ENCODE data around the gene TADA2B. TPM values are rescaled to one million over a fixed set of nuclear protein-coding genes. Genes with fewer than 3 reads are reported as not detected.

Gene TADA2B
- total and polyA plus RNA-seq, 9 of the 15 experiments (the other 6 are each of a cell fraction or from before 2014, with no cell fraction given), result 0.55 to 12.2 (median 7.5) TPM

GRCh38 chr4:7054106-7054880 lies 11.1 kb downstream of the TADA2B start:
- FAIRE-seq, result no peak
- Histone ChIP-seq H3K4me1 (replicated peaks in 1 of 2; ENCODE audit: control insufficient read depth in 2 of 2, insufficient read depth in 2 of 2, low read length in 2 of 2) (peaks cover 4 to 47% of the 10 kb centered on the region in 2 experiments; a peak in 4 of 5 replicates), H2AFZ (ENCODE audit: low read depth, low read length) (no peak overlapping the region), H3K4me3 (no peak overlapping the region), H3K36me3 (ENCODE audit: control insufficient read depth, insufficient read depth, low read length) (peaks cover 57% of the 10 kb centered on the region; the same call in 2 of the 3 replicates), H3K27me3 (ENCODE audit: control insufficient read depth in 2 of 2, insufficient read depth in 2 of 2, low read length in 2 of 2) (no peaks in the 10 kb centered on the region), H3K4me2 (ENCODE audit: insufficient read depth, low read length) (no peak overlapping the region), H3K9me1 (ENCODE audit: control insufficient read depth, insufficient read depth, low read length) (peaks cover 6% of the 10 kb centered on the region), H4K20me1 (replicated peaks; ENCODE audit: control insufficient read depth, insufficient read depth, low read length) (peaks cover 11% of the 10 kb centered on the region), H3K9me3 (replicated peaks; ENCODE audit: control insufficient read depth, insufficient read depth, low read depth, low read length) (no peaks in the 10 kb centered on the region), H3K79me2 (ENCODE audit: control insufficient read depth, insufficient read depth, low read length) (peaks cover 17% of the 10 kb centered on the region; the same call in 2 of the 3 replicates), H3K27ac (ENCODE audit: extremely low read depth, low read depth, low read length) (no peak overlapping the region), H3K9ac (ENCODE audit: insufficient read depth in 1 of 2, low read depth in 2 of 2, low read length in 2 of 2) (peak overlapping the region in 1 of 2 experiments; percentile 45; a peak in 2 of 4 replicates)
- TF ChIP-seq JUND (IDR thresholded peaks at IDR 0.05; ENCODE audit: borderline replicate concordance, low read depth, low read length) (no peak), JUND (tag; IDR thresholded peaks at IDR 0.05; ENCODE audit: borderline replicate concordance, low read depth, low read length) (no peak), KLF10 (CRISPR knock-in tag; IDR thresholded peaks at IDR 0.05) (no peak), POLR2G (IDR thresholded peaks at IDR 0.05; ENCODE audit: low read depth, low read length) (peak; percentile 31; the same call in 1 of the 2 replicates), ZBTB9 (CRISPR knock-in tag; IDR thresholded peaks at IDR 0.05) (no peak), ARID2 (IDR thresholded peaks at IDR 0.05) (no peak)
- intact Hi-C loops (cut with micrococcal nuclease), result no loop called here
- ChIA-PET CTCF (ENCODE audit: low intra/inter-chr PET ratio) (no interaction called here), POLR2A (interaction anchor here (0.6 to 3.5 kb wide), 4 partner anchors 9 to 162 kb away, joined by 3 to 24 read pairs (median 6); partner anchors contain the start of gene GRPEL1)
- no peak for DNase-seq (ENCODE audit: extremely low read depth in 1 of 4, low spot score in 3 of 4)
- 92% methylated on average over 42 of the region's 52 CpGs for WGBS (ENCODE audit: insufficient coverage, low coverage, missing lambda C conversion rate)
- ATAC-seq, result no peak
- in situ Hi-C loops (cut with MboI), result no loop called here
- TSS peak; percentile 33 for BruUV-seq (replicated peaks)

Data from K562 (cell line).